Measurements from ENCODE around the gene CARHSP1.

The CARHSP1 gene

GRCh38 chr16:8869212-8869987, 594 bp upstream of the CARHSP1 start:
- no peak for DNase-seq

- DNase-seq = peak; percentile 46
Measured at GRCh38 chr16:8867932-8868415, 832 bp downstream of the CARHSP1 start.

DNA sequence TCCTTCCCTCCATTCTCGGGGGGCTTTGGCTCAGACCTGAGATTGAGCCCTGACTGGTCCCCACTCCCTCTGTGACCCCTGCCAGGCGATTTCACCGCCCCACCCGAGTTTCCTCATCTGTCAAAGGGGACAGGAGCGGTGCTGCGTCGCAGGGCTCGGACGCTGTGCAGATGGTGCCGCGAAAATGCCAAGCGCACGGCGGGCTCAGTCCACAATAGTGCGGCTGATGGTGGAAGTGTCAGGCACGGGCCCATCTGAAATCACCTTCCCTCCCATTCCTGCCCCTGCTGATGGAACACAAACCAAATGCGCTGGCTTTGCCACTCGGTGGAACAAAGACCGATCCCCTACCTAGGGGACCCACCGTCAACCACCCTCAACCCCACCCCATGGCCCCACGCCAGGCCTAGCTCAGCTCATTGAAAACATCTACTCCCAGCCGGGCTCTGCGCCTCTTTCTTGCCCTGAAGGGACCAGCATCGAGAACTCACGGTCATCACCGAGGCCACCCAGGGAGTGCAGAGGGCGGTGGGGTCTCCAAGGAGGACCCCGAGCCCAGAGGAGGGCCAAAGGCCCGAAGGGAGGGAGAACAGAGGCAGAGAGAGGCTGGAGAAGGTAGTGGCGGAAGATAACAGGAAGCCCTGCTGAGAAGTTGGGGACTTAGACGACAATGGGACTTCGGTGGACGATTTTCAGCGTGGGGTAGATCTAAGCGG, 1.4 kb downstream of the CARHSP1 start:
- DNase-seq = no peak

- no peak for DNase-seq
Measured at GRCh38 chr16:8866884-8867215, 2.0 kb downstream of the CARHSP1 start.

- DNase-seq = no peak
Measured at GRCh38 chr16:8866118-8866883, 2.5 kb downstream of the CARHSP1 start.

GRCh38 chr16:8865145-8865882, 3.5 kb downstream of the CARHSP1 start:
- no peak for DNase-seq

- no peak for DNase-seq
Measured at GRCh38 chr16:8864480-8865110, 4.2 kb downstream of the CARHSP1 start.

DNA sequence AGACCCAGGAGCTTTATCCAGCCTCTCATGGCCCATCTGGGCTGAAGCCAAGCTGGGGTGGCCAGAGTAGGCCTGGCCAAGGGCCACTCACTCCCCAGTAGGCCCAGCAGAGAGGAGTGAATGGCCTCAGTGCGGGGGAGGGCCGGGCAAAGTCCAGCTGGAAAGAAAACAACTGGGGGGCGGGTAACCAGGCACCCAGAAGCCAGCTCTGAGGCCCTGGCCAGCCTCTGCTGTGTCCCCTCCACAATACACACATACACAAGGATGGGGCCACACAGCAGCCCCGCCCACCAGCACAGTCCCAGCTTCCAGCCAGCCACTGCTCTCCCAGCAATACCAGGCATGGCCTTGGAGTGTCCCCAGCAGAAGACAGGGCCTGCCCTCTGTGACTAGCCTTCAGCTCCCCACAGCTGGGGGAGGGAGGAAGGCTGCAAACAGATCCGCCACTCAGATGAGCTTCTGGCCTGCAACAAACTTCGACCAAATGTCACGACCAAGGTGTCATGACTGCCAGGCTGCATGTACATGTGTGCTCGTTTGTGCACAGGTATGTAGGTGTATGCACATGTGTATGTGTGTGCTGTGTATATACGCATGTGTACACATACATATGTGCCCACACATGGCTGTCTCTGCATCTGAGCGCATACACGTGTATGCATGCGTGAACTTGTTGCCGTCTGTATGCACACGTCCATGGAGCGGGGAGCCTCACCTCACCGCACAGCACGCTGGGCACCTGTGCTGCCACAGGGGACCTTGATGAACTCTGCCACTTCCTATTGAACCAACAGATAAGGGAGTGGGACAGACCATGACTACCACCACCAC, 5.0 kb downstream of the CARHSP1 start:
- no peak for DNase-seq

DNA sequence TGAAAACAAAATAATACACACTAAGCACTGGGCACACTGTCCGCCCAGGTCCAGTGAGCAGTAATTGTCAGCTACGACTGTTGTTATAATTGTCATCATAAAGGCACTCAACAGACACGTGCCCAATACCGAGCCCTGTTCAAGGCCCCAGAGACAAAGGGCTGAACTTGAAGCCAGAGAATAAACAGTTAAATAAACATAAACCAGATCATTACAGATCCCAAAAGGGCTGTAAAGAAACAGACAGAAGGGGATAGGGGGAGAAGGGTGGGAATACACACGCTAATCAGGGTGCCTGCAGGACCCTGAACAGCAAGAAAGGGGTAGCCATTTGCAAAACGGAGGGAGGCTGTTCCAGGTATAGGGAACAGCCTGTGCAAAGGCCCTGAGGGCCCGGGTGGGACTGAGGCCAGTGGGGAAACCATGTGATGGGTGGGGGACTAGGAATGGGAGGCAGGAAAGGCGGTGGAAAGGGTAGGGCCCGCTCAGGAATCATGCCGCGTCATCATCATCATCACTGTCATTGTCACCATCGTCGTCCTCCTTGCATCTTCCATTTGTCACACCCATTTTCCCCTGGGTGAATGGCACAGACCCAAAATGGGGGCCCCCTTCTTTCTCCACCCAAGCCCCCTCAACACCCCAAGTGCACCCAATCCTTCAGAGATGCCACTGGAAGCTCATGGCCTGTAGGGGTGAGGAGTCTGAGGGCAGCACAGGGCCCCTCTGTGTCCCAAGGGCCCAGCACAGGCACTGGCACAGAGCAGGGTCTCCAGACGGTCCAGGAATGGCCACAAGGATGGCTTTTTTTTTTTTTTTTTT, 6.3 kb downstream of the CARHSP1 start:
- DNase-seq = no peak

- DNase-seq = no peak
Measured at GRCh38 chr16:8861563-8862308, 7.1 kb downstream of the CARHSP1 start.

DNA sequence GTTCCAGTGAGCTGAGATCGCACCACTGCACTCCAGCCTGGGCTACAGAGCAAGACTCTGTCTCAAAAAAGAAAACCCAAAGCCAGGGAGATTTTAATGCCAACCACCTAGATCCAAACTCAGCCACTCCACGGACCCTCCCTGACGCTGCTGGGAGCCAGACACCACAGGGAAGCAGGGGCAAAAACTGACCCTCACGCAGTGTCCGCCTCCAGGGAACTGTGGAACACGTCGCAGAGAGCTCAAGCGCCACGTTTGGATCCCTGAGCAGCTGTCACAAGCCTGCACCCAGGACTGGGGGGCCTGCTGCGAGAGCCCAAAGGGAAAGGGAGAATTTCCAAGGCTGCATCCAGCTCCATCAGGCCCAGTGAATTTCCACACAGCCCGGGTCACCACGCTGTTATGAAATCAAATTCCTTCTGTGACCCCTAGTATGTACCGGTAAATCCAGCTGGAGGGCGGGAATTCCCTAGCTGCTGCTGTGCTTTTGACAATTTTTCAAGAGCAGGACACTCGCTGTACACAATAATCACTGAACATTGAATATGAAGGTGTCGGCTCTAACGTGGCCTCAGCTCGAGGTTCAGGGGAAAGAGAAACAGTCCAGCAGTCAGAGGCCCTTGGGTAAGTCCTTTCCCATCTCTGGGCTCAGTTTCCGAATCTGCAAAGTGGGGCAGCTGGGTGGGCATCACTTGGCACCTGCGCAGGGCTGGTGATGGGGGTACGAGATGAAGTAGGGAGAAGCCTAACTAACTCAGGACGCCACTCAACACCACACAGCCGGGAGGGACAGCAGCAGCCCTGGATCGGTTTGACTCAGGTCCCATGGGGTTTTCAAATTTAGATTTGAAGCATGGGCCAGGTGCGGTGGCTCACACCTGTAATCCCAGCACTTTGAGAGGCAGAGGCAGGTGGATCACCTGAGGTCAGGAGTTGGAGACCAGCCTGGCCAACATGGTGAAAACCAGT, 8.6 kb downstream of the CARHSP1 start:
- DNase-seq = no peak

DNA sequence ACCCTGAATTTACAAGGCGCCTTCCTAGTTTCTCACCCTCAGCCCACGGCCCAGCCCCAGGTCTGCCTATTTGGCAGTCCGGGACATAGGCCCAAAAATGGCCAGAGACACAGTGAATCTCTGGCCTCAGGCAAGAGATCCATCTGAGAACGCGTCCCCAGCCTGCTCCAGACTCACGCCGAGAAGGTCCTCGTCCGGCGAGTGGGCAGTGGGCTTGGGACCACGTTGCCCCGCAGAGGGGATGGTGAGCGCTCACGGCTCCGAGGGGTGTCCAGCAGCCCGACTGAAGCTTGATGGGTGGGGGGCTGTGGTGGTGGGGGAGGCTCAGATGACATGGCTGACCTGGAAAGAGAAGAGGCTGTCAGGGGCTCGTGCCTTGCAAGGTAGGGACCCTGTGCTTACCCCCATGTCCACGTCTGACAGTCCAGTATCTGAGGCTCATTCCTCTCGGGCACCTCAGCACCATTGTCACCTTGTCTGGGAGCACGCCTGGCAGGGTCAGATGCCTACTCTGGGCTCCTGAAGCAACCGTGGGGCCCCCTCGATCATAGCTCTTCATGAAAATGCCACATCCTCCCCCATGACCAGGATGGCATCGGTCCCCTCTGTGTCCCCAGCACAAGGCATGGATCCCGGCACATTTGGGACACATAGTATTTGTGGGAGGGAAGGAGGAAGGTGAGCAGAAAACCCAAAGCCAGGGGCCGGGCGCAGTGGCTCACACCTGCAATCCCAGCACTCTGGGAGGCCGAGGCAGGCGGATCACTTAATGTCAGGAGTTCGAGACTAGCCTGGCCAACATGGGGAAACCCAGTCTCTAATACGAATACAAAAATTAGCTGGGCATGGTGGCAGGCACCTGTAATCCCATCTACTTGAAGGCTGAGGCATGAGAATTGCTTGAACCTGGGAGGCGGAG, 9.6 kb downstream of the CARHSP1 start:
- no peak for DNase-seq

- DNase-seq = no peak
Measured at GRCh38 chr16:8855972-8856371, 12.8 kb downstream of the CARHSP1 start.

DNA sequence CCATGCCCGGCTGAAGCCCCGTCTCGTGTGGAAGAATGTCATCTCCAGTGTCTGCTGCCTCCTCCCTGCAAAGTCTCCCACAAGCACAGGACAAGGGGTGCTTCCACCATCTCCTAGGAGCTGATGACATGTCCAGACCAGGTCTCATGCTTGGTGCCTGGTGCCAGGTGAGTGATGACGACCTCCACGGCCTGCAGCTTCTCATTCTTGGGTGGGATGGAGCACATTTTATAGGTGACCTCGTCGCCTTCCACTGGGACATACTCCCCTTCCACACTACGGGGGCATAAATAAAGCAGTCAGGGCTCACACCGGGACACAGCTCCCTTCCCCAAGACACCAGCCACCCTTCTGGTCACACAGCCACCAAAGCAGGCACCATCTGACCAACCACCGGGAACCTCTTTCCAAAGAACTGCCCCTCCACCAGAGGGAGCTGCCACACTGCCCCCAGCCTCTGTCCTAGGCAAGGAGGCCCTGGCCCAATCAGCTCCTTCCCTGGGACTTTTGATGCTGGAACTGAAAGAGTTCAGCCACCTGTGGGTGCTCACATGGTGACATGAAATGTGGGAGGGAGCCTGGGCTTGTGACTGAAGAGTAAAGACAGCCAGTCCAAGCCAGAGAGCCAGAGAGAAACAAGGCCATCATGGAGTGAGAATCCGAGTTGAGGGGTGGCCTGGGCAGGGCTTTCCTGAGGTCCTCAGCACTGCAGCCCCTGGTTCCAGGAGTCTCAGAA, 13.6 kb downstream of the CARHSP1 start:
- no peak for DNase-seq

- no peak for DNase-seq
Measured at GRCh38 chr16:8854298-8854948, 14.4 kb downstream of the CARHSP1 start.

GRCh38 chr16:8853611-8854010, 15.2 kb downstream of the CARHSP1 start:
- DNase-seq = no peak
